Kidney epithelial cell (primary cell): ENCODE data around the gene CCDC120. TPM values are rescaled to one million over a fixed set of nuclear protein-coding genes. Genes with fewer than 3 reads are reported as not detected.

Experiments used
- DNase-seq: peaks from one replicate; pipeline ENCODE4 v3.0.0-alpha.2; 2010; ENCODE audit warnings: low read depth
- H3K27me3 ChIP-seq: 2 replicates; pipeline ENCODE4 v1.6.0; 2011; ENCODE audit warnings: low read length; ENCODE audit not compliant: control insufficient read depth, insufficient read depth
- H3K36me3 ChIP-seq: 2 replicates; pipeline ENCODE4 v1.5.1; 2011; ENCODE audit warnings: low read length; ENCODE audit not compliant: control insufficient read depth, insufficient read depth
- H3K4me3 ChIP-seq: 2 replicates; pipeline ENCODE4 v1.5.1; 2011; ENCODE audit warnings: low read depth, mild to moderate bottlenecking, control low read depth, low read length
- CTCF ChIP-seq: IDR thresholded peaks from 2 replicates; pipeline ENCODE4 v1.5.1; 2011; ENCODE audit warnings: mild to moderate bottlenecking, moderate library complexity, low read length, control low read depth, inconsistent platforms; ENCODE audit not compliant: insufficient read depth, poor library complexity, severe bottlenecking
- total RNA-seq: library from RNA; depleted of rRNA; stranded (reverse); fragments of >200 nt; gene quantifications from 2 replicates; pipeline ENCODE4 v1.2.3, GENCODE V29; 2015

Gene CCDC120
- total RNA-seq, 1 donor from 2014 or later, result 6.4 TPM

GRCh38 chrX:49039598-49040375, 19.0 kb upstream of the CCDC120 start:
- Histone ChIP-seq H3K4me3 (peak overlapping the region; percentile 20), H3K36me3 (no peaks in the 10 kb centered on the region), H3K27me3 (no peaks in the 10 kb centered on the region)
- DNase-seq, result peak; percentile 84
- TF ChIP-seq CTCF, result peak; percentile 18

GRCh38 chrX:49040376-49040955, 18.3 kb upstream of the CCDC120 start:
- no peak for TF ChIP-seq CTCF
- no peak for DNase-seq
- Histone ChIP-seq H3K36me3 (no peaks in the 10 kb centered on the region), H3K4me3 (peak overlapping the region; percentile 20), H3K27me3 (no peaks in the 10 kb centered on the region)

DNA sequence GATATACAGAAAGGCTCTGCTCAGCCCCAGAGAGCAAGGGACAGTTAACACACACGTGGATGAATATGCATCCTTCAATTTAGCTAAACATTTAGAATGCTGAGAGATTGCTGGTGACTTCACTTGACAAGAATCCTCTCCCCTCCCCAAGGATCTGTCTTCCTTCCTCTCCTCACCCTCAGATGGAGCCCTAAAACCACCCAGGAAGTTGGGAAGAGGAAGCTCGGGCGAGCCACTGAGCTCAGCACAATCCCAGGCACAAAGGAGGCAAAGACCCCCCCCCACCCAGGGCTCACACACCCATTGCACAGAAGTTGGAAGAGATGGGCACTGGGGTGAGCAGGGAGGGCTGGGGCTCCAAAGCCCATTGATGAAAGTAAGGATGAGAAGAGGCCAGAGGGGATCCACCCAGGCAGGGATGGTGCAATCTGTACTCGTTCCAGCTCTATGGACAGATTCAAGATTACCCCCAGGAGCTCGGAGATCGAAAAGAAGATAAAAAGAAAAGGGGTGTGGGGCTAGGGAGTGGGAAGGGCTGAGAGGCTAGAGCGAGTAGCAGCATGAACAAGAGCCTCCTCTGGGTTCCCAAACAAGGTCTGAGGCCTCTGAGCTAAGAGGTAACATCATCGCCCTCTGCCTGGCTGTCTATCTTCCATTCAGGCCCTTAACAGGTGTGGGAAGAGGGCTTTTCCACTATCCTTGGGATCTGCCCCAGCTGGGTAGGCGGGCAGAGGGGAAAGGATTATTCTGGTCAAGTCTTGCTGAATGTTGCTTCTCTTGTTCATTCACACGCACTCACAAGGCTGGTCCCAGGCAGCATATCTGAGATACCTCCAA, 16.8 kb upstream of the CCDC120 start:
- DNase-seq, result no peak
- no peaks in the 10 kb centered on the region for H3K36me3 ChIP-seq
- no peak for TF ChIP-seq CTCF
- H3K4me3 ChIP-seq, result peak overlapping the region; percentile 52
- no peaks in the 10 kb centered on the region for H3K27me3 ChIP-seq

GRCh38 chrX:49042581-49043219, 16.1 kb upstream of the CCDC120 start:
- Histone ChIP-seq H3K4me3 (peak overlapping the region; percentile 52), H3K36me3 (no peaks in the 10 kb centered on the region), H3K27me3 (no peaks in the 10 kb centered on the region)
- DNase-seq, result no peak
- TF ChIP-seq CTCF, result no peak

GRCh38 chrX:49043220-49043986, 15.4 kb upstream of the CCDC120 start, which contains the start of gene TFE3:
Gene TFE3 (minus strand): TSS chrX:49043357. CDS start chrX:49043226, 131 bp downstream.
- peak; percentile 55 for TF ChIP-seq CTCF

More at GRCh38 chrX:49043220-49043986, 15.4 kb upstream of the CCDC120 start, which contains the start of gene TFE3:
- H3K4me3 ChIP-seq, result peak within 1 kb of the TSS; percentile 52
- H3K36me3 ChIP-seq, result no peaks in the 10 kb centered on the region
- H3K27me3 ChIP-seq, result no peaks in the 10 kb centered on the region
- peak; percentile 93 for DNase-seq
